ENCODE data around the gene OAT.

DNA sequence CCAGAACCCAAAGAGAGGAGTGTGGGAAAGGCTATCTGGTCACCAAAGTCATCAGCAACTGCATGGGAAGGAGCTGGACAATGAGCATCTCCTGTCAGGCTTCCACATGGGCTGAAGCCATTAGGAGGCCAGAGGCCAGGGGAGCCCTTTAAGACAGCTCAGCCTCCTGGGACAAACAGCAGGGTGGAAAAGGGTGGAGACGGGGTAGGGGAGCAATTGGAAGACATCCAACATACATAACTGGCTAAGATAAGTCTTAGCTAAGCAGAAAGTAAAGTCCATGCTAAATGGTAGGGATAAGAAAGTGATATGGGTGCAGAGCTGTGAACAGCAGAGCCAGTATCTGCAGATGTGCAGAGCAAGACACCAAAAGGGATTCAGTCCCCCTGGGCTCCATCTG lies 1.5 kb upstream of the OAT start:
- TF ChIP-seq RCOR1 (IDR thresholded peaks at IDR 0.05; ENCODE audit: low read depth, low read length) (no peak), RFX5 (IDR thresholded peaks at IDR 0.05) (no peak), CEBPB (IDR thresholded peaks at IDR 0.05) (no peak), MYC (IDR thresholded peaks at IDR 0.05; ENCODE audit: borderline replicate concordance, low read length) (no peak)

Data from A549 (cell line).